Mucosa of descending colon (tissue), 3 donors: ENCODE measurements around the gene FASTKD1. TPM values are rescaled to one million over a fixed set of nuclear protein-coding genes. Genes with fewer than 3 reads are reported as not detected.

ENCODE experiments used
- ATAC-seq: fragments of 200-7000 bp; cut with Tn5 transposase; one replicate; pipeline ENCODE4 v1.9.1; 2020; ENCODE audit warnings: mild to moderate bottlenecking, moderate library complexity
- DNase-seq, 3 donors: peaks; one replicate each; pipeline ENCODE4 v3.0.0-alpha.2; 2020
- H3K36me3 ChIP-seq: fragments of 200-600 bp; one replicate; pipeline ENCODE4 v1.8.0; 2021; ENCODE audit warnings: low read depth, mild to moderate bottlenecking
- H3K4me1 ChIP-seq: fragments of 200-600 bp; one replicate; pipeline ENCODE4 v1.8.0; 2021; ENCODE audit warnings: low read depth, mild to moderate bottlenecking
- H3K4me3 ChIP-seq: fragments of 200-600 bp; one replicate; pipeline ENCODE4 v1.8.0; 2021; ENCODE audit warnings: mild to moderate bottlenecking
- H3K9me3 ChIP-seq: fragments of 200-600 bp; one replicate; pipeline ENCODE4 v1.8.0; 2021; ENCODE audit warnings: mild to moderate bottlenecking
- CTCF ChIP-seq: fragments of 200-600 bp; IDR thresholded peaks from one replicate; pipeline ENCODE4 v1.8.0; 2022; ENCODE audit warnings: antibody characterized with exemption, mild to moderate bottlenecking
- intact Hi-C, 2 donors: fragments of 100-400 bp; cut with DNase I in 1 of 2; cut with micrococcal nuclease in 1 of 2; formaldehyde crosslinking; loops; one replicate each; pipeline versions ENCODE4 v1.11.0 to v1.11.1; 2022; cut with DNase I, micrococcal nuclease
- total RNA-seq, 3 donors: library from RNA; stranded (reverse); fragmentation: NEBNext Ultra II Directional in 2 of 3; extraction: Animal tissue kit (Norgen Biotek cat#: 25700) in 2 of 3; gene quantifications; one replicate each; pipeline versions ENCODE4 v1.2.1 to v1.2.4, GENCODE V29; 2021 to 2023
- donor health status: DM: no; HTN: no; CAD: no; lungs with moderate emphysema.
- donor health status: DM: no; HTN: no; CAD: no.
- donor health status: DM: no; HTN: yes; CAD: no.

Gene FASTKD1
- total RNA-seq, 3 donors from 2014 or later, result 44.4 to 70.5 (median 58.6) TPM

- no peak for DNase-seq
Measured at GRCh38 chr2:169510496-169510895, 63.2 kb downstream of the FASTKD1 start.

DNA sequence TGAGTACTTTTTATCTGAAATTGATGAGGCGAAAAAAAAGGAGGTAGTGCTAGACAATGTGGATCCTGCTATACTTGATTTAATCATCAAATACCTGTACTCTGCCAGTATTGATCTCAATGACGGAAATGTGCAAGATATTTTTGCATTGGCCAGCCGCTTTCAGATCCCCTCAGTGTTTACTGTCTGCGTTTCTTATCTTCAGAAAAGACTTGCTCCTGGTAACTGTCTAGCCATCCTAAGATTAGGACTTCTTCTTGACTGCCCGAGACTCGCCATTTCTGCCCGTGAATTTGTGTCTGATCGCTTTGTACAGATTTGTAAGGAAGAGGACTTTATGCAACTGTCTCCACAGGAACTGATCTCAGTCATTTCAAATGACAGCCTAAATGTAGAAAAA, 63.7 kb downstream of the FASTKD1 start:
- TF ChIP-seq CTCF, result no peak
- ATAC-seq, result no peak
- intact Hi-C loops, result no loop called here

More at GRCh38 chr2:169510496-169510895, 63.2 kb downstream of the FASTKD1 start:
- Histone ChIP-seq H3K4me1 (no peaks in the 10 kb centered on the region), H3K36me3 (no peaks in the 10 kb centered on the region), H3K4me3 (no peak overlapping the region), H3K9me3 (no peaks in the 10 kb centered on the region)
- intact Hi-C loops, result no loop called here
- no peak for ATAC-seq
- no peak for TF ChIP-seq CTCF

DNA sequence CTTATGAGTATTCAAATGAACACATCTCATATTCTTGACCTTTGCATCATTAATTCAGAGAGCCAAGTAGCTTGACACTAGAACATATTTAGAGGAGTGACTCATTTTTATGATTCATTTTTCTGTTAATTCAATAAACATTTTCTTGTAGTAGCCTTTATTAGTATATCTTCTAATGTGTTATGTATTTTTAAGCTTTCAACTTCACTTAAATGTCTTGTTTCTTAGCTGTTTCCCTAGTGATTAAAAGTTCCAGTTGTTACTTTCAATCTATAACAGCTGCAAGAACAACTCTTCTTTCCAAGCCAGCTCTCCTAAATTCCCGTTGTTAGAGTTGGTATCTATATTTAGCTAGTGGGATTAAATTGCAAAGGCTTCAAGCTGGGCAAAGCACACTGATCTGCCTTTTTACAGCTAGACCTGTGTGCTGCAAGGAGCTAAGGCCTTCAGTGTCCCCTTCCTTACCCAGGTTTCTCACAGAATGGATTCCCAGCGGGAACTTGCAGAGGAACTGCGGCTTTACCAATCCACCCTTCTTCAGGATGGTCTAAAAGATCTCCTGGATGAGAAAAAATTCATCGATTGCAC, 64.3 kb downstream of the FASTKD1 start, which contains the start of gene KLHL41:
TSS of gene KLHL41 (plus strand) at position 405 of the 588 bp plus-strand sequence. CDS start at position 482, 77 bp downstream.
- Histone ChIP-seq H3K9me3 (no peaks in the 10 kb centered on the region), H3K4me1 (no peaks in the 10 kb centered on the region), H3K36me3 (no peaks in the 10 kb centered on the region), H3K4me3 (no peak within 1 kb of the TSS)
- no peak for TF ChIP-seq CTCF
- ATAC-seq, result no peak
- intact Hi-C loops, result no loop called here
- no peak for DNase-seq

More for the DNA sequence above, 63.7 kb downstream of the FASTKD1 start:
- H3K9me3 ChIP-seq, result no peaks in the 10 kb centered on the region
- H3K36me3 ChIP-seq, result no peaks in the 10 kb centered on the region
- H3K4me3 ChIP-seq, result no peak overlapping the region
- no peaks in the 10 kb centered on the region for H3K4me1 ChIP-seq
- no peak for DNase-seq

- no peak for DNase-seq
- no peak for TF ChIP-seq CTCF
- H3K9me3 ChIP-seq, result no peaks in the 10 kb centered on the region
- no peaks in the 10 kb centered on the region for H3K36me3 ChIP-seq
- peak; percentile 80 for ATAC-seq
- H3K4me3 ChIP-seq, result no peak overlapping the region
- H3K4me1 ChIP-seq, result no peaks in the 10 kb centered on the region
- intact Hi-C loops, result no loop called here
Measured at GRCh38 chr2:169507698-169508097, 66.0 kb downstream of the FASTKD1 start.

DNA sequence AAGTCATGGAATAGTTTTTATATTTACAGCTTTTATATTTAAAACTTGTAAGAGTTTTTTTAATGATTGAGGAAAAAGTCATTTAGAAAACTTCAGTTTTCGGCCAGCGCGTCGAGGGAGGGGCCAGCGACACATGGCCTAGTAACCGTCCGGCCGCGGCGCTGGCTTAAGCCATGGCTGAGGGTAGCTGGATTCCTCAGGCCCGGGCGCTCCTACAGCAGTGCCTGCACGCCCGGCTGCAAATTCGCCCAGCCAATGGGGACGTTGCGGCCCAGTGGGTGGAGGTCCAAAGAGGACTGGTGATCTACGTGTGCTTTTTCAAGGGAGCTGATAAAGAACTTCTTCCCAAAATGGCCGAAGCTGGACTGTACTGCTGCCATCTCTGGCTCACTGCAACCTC, 69.0 kb downstream of the FASTKD1 start:
- Histone ChIP-seq H3K4me1 (no peaks in the 10 kb centered on the region), H3K9me3 (no peaks in the 10 kb centered on the region), H3K36me3 (no peaks in the 10 kb centered on the region), H3K4me3 (no peak overlapping the region)
- ATAC-seq (no peak), DNase-seq (no peak)
- no peak for TF ChIP-seq CTCF
- intact Hi-C loops, result no loop called here
